PFSK-1 (cell line): ENCODE data around the gene BLZF1.

Experiments
- FOXP2 ChIP-seq: optimal IDR thresholded peaks from 2 replicates; pipeline ENCODE3; 2011; ENCODE audit warnings: borderline replicate concordance, control low read depth, inconsistent platforms; ENCODE audit not compliant: insufficient read depth; ENCODE audit errors: extremely low read length, extremely low read depth
- POLR2AphosphoS5 ChIP-seq: IDR thresholded peaks from 2 replicates; pipeline ENCODE4 v1.6.1; 2012; ENCODE audit warnings: low read depth, mild to moderate bottlenecking, control low read depth, low read length, moderate library complexity
- REST ChIP-seq, 2 experiments: IDR thresholded peaks; 2 replicates each; pipeline versions ENCODE4 v1.6.1 to v1.8.0; 2011 to 2012; ENCODE audit warnings: low read depth in 2 of 2, low read length in 2 of 2, control low read depth in 1 of 2, inconsistent platforms in 1 of 2, mild to moderate bottlenecking in 1 of 2, moderate library complexity in 1 of 2; ENCODE audit not compliant: insufficient read depth in 1 of 2
- SIN3A ChIP-seq: IDR thresholded peaks from 2 replicates; pipeline ENCODE4 v1.6.1; 2012; ENCODE audit warnings: mild to moderate bottlenecking, low read length, moderate library complexity, borderline replicate concordance; ENCODE audit not compliant: insufficient read depth
- TAF1 ChIP-seq: IDR thresholded peaks from 2 replicates; pipeline ENCODE4 v1.6.1; 2012; ENCODE audit warnings: low read length, control low read depth, borderline replicate concordance; ENCODE audit not compliant: insufficient read depth

- TF ChIP-seq TAF1 (no peak), REST (IDR thresholded peaks at IDR 0.05; ENCODE audit: insufficient read depth in 1 of 2, low read depth in 2 of 2, low read length in 2 of 2) (no peak), SIN3A (no peak), POLR2AphosphoS5 (no peak), FOXP2 (no peak)
These were observed 37.1 kb upstream of the BLZF1 start for GRCh38 chr1:169330927-169331326.
